CD14-positive monocyte (primary cell): ENCODE data around the gene HTR6. TPM values are rescaled to one million over a fixed set of nuclear protein-coding genes. Genes with fewer than 3 reads are reported as not detected.
"Not testable (repeated sequence)": the region's sequence is repeated elsewhere in the genome, so short reads cannot be mapped to it uniquely, and the experiment has no call there.

Experiments
- DNase-seq, 3 donors: peaks; one replicate each; pipeline ENCODE4 v3.0.0-alpha.2; 2011 to 2022
- H2AFZ ChIP-seq: 2 replicates; pipeline ENCODE4 v1.6.0; 2012; ENCODE audit warnings: mild to moderate bottlenecking, low read depth, low read length, inconsistent platforms; ENCODE audit not compliant: insufficient read depth, poor library complexity, severe bottlenecking
- H3K27ac ChIP-seq, 2 donors: 1 replicate in 1 of 2; 2 replicates in 1 of 2; pipeline ENCODE4 v1.5.1; 2012 to 2013; ENCODE audit warnings: low read length in 2 of 2, control low read depth in 1 of 2, inconsistent platforms in 1 of 2, low read depth in 1 of 2, mild to moderate bottlenecking in 1 of 2
- H3K27me3 ChIP-seq, 2 donors: one replicate each; pipeline versions ENCODE4 v1.6.0 to v1.6.1; 2011 to 2013; ENCODE audit warnings: low read length in 2 of 2; ENCODE audit not compliant: control insufficient read depth in 2 of 2, insufficient read depth in 2 of 2
- H3K36me3 ChIP-seq, 2 donors: replicated peaks in 1 of 2; 1 replicate in 1 of 2; 2 replicates in 1 of 2; pipeline versions ENCODE4 v1.5.1 to v1.6.1; 2012 to 2013; ENCODE audit warnings: low read length in 2 of 2, control low read depth in 1 of 2, inconsistent platforms in 1 of 2, mild to moderate bottlenecking in 1 of 2; ENCODE audit not compliant: insufficient read depth in 2 of 2, control insufficient read depth in 1 of 2
- H3K4me1 ChIP-seq, 2 donors: 1 replicate in 1 of 2; 2 replicates in 1 of 2; pipeline versions ENCODE4 v1.5.1 to v1.6.1; 2012 to 2013; ENCODE audit warnings: low read length in 2 of 2, control low read depth in 1 of 2, inconsistent platforms in 1 of 2, mild to moderate bottlenecking in 1 of 2, moderate library complexity in 1 of 2; ENCODE audit not compliant: insufficient read depth in 2 of 2, control insufficient read depth in 1 of 2
- H3K4me2 ChIP-seq: replicated peaks from 2 replicates; pipeline ENCODE3; 2012; ENCODE audit warnings: low read length, moderate library complexity, mild to moderate bottlenecking; ENCODE audit not compliant: poor library complexity, severe bottlenecking; ENCODE audit errors: extremely low read depth
- H3K4me3 ChIP-seq, 3 experiments: fragments of 200-600 bp in 1 of 3; sonication (generic) in 1 of 3; replicated peaks in 1 of 3; 1 replicate in 2 of 3; 2 replicates in 1 of 3; pipeline ENCODE4 v1.5.1; 2011 to 2013; ENCODE audit warnings: low read length in 3 of 3, mild to moderate bottlenecking in 3 of 3, control low read depth in 2 of 3, low read depth in 2 of 3, inconsistent platforms in 1 of 3, moderate library complexity in 1 of 3
- H3K79me2 ChIP-seq: 2 replicates; pipeline ENCODE4 v1.6.0; 2012; ENCODE audit warnings: mild to moderate bottlenecking, control low read depth, inconsistent platforms, low read length, moderate library complexity; ENCODE audit not compliant: insufficient read depth
- H3K9ac ChIP-seq: 2 replicates; pipeline ENCODE4 v1.6.0; 2017; ENCODE audit warnings: low read length, mild to moderate bottlenecking; ENCODE audit not compliant: insufficient read depth, poor library complexity, severe bottlenecking
- H3K9me3 ChIP-seq, 2 donors: replicated peaks in 1 of 2; 1 replicate in 1 of 2; 2 replicates in 1 of 2; pipeline versions ENCODE4 v1.5.1 to v1.6.1; 2012 to 2013; ENCODE audit warnings: low read length in 2 of 2, control low read depth in 1 of 2; ENCODE audit not compliant: control insufficient read depth in 1 of 2, insufficient read depth in 1 of 2
- H4K20me1 ChIP-seq: 2 replicates; pipeline ENCODE4 v1.6.0; 2012; ENCODE audit warnings: mild to moderate bottlenecking, low read length, control low read depth, moderate library complexity; ENCODE audit not compliant: insufficient read depth
- H3K27ac Mint-ChIP-seq, 7 donors: one replicate each; pipeline ENCODE4 v1.8.0; 2020; ENCODE audit warnings: mild to moderate bottlenecking in 7 of 7, mixed read lengths in 7 of 7, moderate library complexity in 6 of 7, inconsistent platforms in 2 of 7
- H3K27me3 Mint-ChIP-seq, 3 donors: one replicate each; pipeline ENCODE4 v1.8.0; 2021 to 2022; ENCODE audit warnings: low read depth in 3 of 3, mild to moderate bottlenecking in 3 of 3, mixed read lengths in 3 of 3, moderate library complexity in 3 of 3, inconsistent platforms in 1 of 3
- H3K36me3 Mint-ChIP-seq, 2 donors: one replicate each; pipeline ENCODE4 v1.8.0; 2020; ENCODE audit warnings: mixed read lengths in 2 of 2, inconsistent platforms in 1 of 2, mild to moderate bottlenecking in 1 of 2
- H3K4me1 Mint-ChIP-seq: one replicate; pipeline ENCODE4 v1.8.0; 2020; ENCODE audit warnings: mild to moderate bottlenecking, mixed read lengths
- H3K4me3 Mint-ChIP-seq, 2 donors: one replicate each; pipeline ENCODE4 v1.8.0; 2020; ENCODE audit warnings: mild to moderate bottlenecking in 2 of 2, mixed read lengths in 2 of 2, moderate library complexity in 1 of 2
- H3K9me3 Mint-ChIP-seq, 7 donors: one replicate each; pipeline ENCODE4 v1.8.0; 2020 to 2022; ENCODE audit warnings: mixed read lengths in 7 of 7, mild to moderate bottlenecking in 6 of 7, moderate library complexity in 6 of 7, inconsistent platforms in 2 of 7
- WGBS: methylation state at CpG from one replicate; pipeline ENCODE4 v1.1.5; 2013; ENCODE audit warnings: missing lambda C conversion rate; ENCODE audit not compliant: insufficient coverage; 5-methylcytosine and 5-hydroxymethylcytosine counted together
- intact Hi-C, 2 donors: fragments of 100-400 bp; cut with micrococcal nuclease; formaldehyde crosslinking; loops; one replicate each; pipeline versions ENCODE4 v1.15.0 to v1.15.1; 2023
- polyA plus RNA-seq, 3 donors: library from polyadenylated mRNA; depleted of rRNA in 1 of 3; unstranded in 2 of 3; stranded (reverse) in 1 of 3; fragments of 300-500 nt in 2 of 3; fragments of >200 nt in 1 of 3; fragmentation: Illumina TruSeq in 2 of 3; gene quantifications; 1 replicate in 2 of 3; 2 replicates in 1 of 3; pipeline ENCODE4 v1.2.3, GENCODE V29; 2012 to 2021
- TF ChIP-seq, protein P1 (sequence below): fragments of 200-600 bp; IDR thresholded peaks from one replicate; pipeline ENCODE4 v1.8.0; 2022; ENCODE audit warnings: antibody characterized with exemption, mild to moderate bottlenecking

HTR6 gene
- polyA plus RNA-seq, 3 donors: not detected

DNA sequence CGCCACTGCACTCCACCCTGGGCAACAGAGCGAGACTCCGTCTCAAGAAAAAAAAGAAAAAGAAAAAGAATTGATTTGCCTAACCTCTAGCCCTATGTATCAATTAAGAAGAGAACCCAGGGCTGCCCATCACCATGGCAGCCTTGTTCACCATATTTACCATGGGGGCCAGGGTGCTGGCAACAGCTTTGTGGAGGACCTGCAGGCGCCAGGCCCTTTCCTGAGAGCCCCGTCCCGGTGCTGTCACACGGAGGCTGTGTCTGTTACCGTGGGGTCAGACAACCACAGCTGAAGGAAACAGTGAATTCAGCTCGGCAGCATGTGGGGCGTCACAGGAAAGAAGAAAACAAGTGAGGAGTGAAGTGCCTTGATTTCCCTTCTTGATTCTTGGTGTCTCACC, 27.1 kb upstream of the HTR6 start:
- H3K27me3 ChIP-seq: peaks cover under 1 to 24% of the 10 kb centered on the region in 2 donors
- intact Hi-C loops: no loop called here

DNA sequence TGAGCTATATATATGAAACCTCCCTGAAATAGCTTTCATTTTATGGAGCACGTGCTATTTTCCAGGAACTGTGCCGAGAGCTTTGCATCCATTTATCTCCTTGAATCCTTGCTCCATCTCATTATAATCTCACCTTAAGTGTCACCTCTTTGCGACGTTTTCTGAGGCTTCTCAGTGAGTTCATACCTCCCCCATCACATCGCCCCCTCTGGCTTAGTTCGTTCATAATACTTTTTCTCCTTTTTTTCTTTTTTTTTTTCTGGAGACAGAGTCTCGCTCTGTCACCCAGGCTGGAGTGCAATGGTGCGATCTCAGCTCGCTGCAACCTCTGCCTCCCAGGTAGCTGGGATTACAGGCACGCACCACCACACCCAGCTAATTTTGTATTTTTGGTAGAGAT, 25.4 kb upstream of the HTR6 start:
- H3K36me3 ChIP-seq, H3K36me3 Mint-ChIP-seq, H3K9me3 ChIP-seq, H3K4me2 ChIP-seq, H3K4me1 ChIP-seq, H3K4me3 ChIP-seq, DNase-seq, H3K79me2 ChIP-seq, H2AFZ ChIP-seq, H4K20me1 ChIP-seq, H3K4me3 Mint-ChIP-seq, H3K27ac Mint-ChIP-seq, H3K9ac ChIP-seq, H3K4me1 Mint-ChIP-seq, H3K27ac ChIP-seq, intact Hi-C loops: not testable (repeated sequence)
- WGBS: 77% methylated on average over 6 of the region's 10 CpGs
- Mint-ChIP-seq H3K9me3 (peaks cover 0 to 15% (median 1%) of the 10 kb centered on the region in 7 donors), H3K27me3 (peaks cover 32 to 49% (median 37%) of the 10 kb centered on the region in 3 donors)
- H3K27me3 ChIP-seq: peaks cover 11 to 36% of the 10 kb centered on the region in 2 donors

More for the DNA sequence above, 27.1 kb upstream of the HTR6 start:
- no peak overlapping the region for H3K9ac ChIP-seq
- no peaks in the 10 kb centered on the region for H3K79me2 ChIP-seq
- no peak overlapping the region for H3K4me3 ChIP-seq
- Mint-ChIP-seq H3K36me3 (no peaks in the 10 kb centered on the region), H3K9me3 (peaks cover 0 to 4% (median 0%) of the 10 kb centered on the region in 7 donors), H3K4me3 (no peak overlapping the region), H3K27me3 (peaks cover 20 to 37% (median 25%) of the 10 kb centered on the region in 3 donors), H3K27ac (no peak overlapping the region), H3K4me1 (no peaks in the 10 kb centered on the region)
- 56% methylated on average over 4 of the region's 10 CpGs for WGBS
- H3K4me1 ChIP-seq: no peaks in the 10 kb centered on the region
- H3K4me2 ChIP-seq: no peak overlapping the region
- TF ChIP-seq, protein P1, sequence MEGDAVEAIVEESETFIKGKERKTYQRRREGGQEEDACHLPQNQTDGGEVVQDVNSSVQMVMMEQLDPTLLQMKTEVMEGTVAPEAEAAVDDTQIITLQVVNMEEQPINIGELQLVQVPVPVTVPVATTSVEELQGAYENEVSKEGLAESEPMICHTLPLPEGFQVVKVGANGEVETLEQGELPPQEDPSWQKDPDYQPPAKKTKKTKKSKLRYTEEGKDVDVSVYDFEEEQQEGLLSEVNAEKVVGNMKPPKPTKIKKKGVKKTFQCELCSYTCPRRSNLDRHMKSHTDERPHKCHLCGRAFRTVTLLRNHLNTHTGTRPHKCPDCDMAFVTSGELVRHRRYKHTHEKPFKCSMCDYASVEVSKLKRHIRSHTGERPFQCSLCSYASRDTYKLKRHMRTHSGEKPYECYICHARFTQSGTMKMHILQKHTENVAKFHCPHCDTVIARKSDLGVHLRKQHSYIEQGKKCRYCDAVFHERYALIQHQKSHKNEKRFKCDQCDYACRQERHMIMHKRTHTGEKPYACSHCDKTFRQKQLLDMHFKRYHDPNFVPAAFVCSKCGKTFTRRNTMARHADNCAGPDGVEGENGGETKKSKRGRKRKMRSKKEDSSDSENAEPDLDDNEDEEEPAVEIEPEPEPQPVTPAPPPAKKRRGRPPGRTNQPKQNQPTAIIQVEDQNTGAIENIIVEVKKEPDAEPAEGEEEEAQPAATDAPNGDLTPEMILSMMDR: no peak
- no peak overlapping the region for H2AFZ ChIP-seq
- no peaks in the 10 kb centered on the region for H3K9me3 ChIP-seq
- H3K36me3 ChIP-seq: no peaks in the 10 kb centered on the region
- no peak overlapping the region for H3K27ac ChIP-seq
- no peak for DNase-seq
- no peaks in the 10 kb centered on the region for H4K20me1 ChIP-seq
